Measurements from ENCODE around the gene ZNF593. TPM values are rescaled to one million over a fixed set of nuclear protein-coding genes. Genes with fewer than 3 reads are reported as not detected.
A peak's percentile ranks its signal among the peaks of the same experiment; 100 is the strongest.

ZNF593 gene
- total and polyA plus RNA-seq, 7 donors: 16.3 to 114 (median 37.2) TPM

DNA sequence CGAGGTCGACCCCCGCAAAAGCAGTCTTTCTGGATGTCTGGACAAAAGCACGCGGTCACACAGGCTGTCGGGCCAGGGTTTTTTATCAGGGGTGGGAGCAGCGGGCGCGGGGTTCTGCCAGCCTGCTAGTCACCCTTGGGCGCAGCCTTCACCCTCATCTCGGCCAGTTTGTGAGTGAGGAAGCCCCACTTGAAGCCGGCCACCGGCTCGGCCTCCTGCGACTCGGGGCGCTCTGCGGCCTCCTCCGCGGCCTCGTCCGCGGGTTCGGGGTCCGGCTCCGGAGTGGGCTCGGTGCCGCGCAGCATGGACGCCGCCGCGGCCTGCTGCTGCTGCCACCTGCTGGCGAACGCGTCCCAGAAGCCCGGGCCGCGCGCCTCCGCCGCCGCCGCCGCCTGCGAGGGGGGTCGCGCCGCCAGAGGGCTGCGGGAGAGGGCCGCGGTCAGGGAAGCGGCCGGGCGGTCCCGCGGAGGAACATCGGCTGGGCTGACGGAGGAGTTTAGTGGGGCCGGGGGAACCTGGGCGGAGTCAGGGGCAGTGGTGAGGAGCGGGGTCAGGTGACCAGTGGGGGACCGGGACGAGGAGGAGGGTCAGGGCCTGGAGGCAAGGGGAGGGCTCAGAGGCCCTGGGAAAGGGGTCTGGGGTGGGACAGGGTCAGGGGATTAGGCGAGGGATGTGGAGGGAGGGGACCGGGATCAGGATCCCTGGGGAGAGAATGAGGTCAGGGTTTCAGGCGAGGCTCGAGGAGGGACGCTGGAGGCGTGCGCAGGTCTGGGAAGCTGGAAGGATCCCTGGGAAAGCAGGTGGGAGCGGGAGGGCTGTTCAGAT lies 5.5 kb upstream of the ZNF593 start:
- H3K4me3 ChIP-seq: peak overlapping the region; percentile 17 to 51 (median 48)
- H3K9me3 ChIP-seq: no peaks in the 10 kb centered on the region
- DNase-seq: no peak
- 4 to 10% methylated on average over 72 of the region's 72 CpGs for WGBS, 2 donors
- no peak for TF ChIP-seq POLR2AphosphoS5 (IDR thresholded peaks at IDR 0.05)
- TF ChIP-seq, protein P1, sequence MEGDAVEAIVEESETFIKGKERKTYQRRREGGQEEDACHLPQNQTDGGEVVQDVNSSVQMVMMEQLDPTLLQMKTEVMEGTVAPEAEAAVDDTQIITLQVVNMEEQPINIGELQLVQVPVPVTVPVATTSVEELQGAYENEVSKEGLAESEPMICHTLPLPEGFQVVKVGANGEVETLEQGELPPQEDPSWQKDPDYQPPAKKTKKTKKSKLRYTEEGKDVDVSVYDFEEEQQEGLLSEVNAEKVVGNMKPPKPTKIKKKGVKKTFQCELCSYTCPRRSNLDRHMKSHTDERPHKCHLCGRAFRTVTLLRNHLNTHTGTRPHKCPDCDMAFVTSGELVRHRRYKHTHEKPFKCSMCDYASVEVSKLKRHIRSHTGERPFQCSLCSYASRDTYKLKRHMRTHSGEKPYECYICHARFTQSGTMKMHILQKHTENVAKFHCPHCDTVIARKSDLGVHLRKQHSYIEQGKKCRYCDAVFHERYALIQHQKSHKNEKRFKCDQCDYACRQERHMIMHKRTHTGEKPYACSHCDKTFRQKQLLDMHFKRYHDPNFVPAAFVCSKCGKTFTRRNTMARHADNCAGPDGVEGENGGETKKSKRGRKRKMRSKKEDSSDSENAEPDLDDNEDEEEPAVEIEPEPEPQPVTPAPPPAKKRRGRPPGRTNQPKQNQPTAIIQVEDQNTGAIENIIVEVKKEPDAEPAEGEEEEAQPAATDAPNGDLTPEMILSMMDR (IDR thresholded peaks at IDR 0.05): peak in 2 of 4 experiments; percentile 7 to 81
- H3K36me3 ChIP-seq: no peaks in the 10 kb centered on the region
- peaks cover 0 to 28% (median 21%) of the 10 kb centered on the region in 4 donors for H3K4me1 ChIP-seq
- H3K27ac ChIP-seq: peak overlapping the region; percentile 33 to 68 (median 52)
- intact Hi-C loops (cut with DNase I): loop anchor here (1.0 to 10.0 kb wide), 3 partner anchors 59 to 161 kb away; no protein-coding TSS in a partner anchor
- H3K27me3 ChIP-seq: no peaks in the 10 kb centered on the region

DNA sequence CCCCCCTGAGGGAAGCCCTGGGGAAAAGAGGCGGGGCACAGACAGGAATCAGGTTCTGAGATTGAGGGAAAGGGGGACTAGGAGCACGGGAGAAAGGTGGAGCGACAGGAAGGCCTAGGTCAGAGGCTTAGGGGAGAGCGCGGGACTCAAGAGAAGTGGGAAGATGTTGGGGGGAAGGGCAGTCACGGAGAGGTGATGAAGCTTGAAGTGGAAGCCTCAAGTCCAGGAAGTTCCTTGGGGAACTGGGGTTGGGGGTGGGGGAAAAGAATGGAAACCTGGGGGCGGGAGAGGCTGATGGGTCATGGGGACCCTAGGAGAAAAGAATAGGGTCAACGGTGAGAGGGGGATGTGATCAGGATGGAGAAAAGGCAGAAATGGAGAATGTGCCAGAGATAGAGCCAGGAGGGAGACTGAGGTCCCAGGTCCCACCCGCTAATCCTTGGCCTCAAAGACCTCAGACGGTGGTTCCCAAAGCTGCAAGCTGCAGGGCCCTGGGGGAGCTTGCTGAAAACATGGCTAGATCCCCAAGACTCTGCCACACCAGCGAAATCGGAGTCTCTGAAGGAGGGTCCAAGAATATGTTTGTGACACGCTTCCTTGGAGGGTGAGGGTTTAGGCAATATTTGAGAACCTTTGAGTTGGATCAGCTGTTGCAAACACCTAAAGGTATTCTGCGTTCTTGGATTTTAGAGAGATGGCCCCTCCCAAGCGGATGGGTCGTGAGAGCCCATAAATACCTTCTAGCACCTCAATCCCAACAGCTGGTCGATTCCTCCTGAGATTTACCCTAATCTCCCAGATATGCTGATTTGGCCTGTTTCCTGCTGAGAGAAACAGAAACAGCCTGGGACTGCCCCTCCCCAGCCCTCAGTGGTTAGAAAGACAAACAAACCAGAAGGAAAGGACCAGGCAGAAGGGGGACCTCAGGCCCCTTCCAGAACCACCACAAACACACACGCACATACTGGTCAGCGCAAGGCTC lies 4.6 kb upstream of the ZNF593 start:
- Histone ChIP-seq H3K9me3 (no peaks in the 10 kb centered on the region), H3K27me3 (no peaks in the 10 kb centered on the region), H3K4me3 (no peak overlapping the region), H3K27ac (peak overlapping the region; percentile 33 to 68 (median 52)), H3K4me1 (peaks cover 0 to 28% (median 25%) of the 10 kb centered on the region in 4 donors), H3K36me3 (no peaks in the 10 kb centered on the region)
- TF ChIP-seq POLR2AphosphoS5 (IDR thresholded peaks at IDR 0.05) (no peak), EP300 (IDR thresholded peaks at IDR 0.05) (no peak), POLR2A (IDR thresholded peaks at IDR 0.05) (no peak)
- 66 to 71% methylated on average over 19 of the region's 19 CpGs for WGBS, 2 donors
- intact Hi-C loops (cut with DNase I): loop anchor here (1.0 to 10.0 kb wide), 4 partner anchors 60 to 160 kb away; no protein-coding TSS in a partner anchor
- DNase-seq: no peak

DNA sequence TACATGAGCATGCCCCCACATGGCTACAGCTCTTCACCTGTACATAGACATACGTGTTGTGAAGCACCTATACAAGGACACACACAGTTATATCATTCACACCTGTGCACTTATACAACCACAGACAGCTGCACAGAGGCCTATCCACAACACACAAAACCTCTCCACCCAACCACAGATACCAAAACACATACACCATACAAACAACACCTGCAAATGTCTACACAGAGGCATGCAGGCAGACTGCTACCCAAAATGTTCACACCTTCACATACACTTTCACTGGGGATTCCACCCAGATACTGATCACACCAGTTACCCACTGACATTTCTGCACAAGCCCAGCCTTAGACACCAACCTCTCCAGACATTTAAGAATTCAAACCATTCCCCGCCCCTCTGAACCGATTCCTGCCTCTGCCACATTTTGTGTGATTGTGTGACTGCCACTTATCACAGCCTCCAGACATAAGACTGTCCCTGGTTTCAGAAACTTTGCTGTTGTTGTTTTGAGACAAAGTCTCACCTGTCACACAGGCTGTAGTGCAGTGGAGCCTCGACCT lies 2.9 kb upstream of the ZNF593 start:
- Histone ChIP-seq H3K27me3 (no peaks in the 10 kb centered on the region), H3K9me3 (no peaks in the 10 kb centered on the region), H3K4me1 (peaks cover 0 to 31% (median 28%) of the 10 kb centered on the region in 4 donors), H3K27ac (no peak overlapping the region), H3K4me3 (no peak overlapping the region), H3K36me3 (peaks cover 0 to 9% (median 0%) of the 10 kb centered on the region in 4 donors)
- intact Hi-C loops (cut with DNase I): loop anchor here (5.0 to 10.0 kb wide), 2 partner anchors 111 to 158 kb away; no protein-coding TSS in a partner anchor
- DNase-seq: no peak
- 77 to 83% methylated on average over 4 of the region's 4 CpGs for WGBS, 2 donors
- TF ChIP-seq, protein P1 (IDR thresholded peaks at IDR 0.05): no peak
- TF ChIP-seq POLR2A (IDR thresholded peaks at IDR 0.05) (no peak), POLR2AphosphoS5 (IDR thresholded peaks at IDR 0.05) (no peak), EP300 (IDR thresholded peaks at IDR 0.05) (no peak)

DNA sequence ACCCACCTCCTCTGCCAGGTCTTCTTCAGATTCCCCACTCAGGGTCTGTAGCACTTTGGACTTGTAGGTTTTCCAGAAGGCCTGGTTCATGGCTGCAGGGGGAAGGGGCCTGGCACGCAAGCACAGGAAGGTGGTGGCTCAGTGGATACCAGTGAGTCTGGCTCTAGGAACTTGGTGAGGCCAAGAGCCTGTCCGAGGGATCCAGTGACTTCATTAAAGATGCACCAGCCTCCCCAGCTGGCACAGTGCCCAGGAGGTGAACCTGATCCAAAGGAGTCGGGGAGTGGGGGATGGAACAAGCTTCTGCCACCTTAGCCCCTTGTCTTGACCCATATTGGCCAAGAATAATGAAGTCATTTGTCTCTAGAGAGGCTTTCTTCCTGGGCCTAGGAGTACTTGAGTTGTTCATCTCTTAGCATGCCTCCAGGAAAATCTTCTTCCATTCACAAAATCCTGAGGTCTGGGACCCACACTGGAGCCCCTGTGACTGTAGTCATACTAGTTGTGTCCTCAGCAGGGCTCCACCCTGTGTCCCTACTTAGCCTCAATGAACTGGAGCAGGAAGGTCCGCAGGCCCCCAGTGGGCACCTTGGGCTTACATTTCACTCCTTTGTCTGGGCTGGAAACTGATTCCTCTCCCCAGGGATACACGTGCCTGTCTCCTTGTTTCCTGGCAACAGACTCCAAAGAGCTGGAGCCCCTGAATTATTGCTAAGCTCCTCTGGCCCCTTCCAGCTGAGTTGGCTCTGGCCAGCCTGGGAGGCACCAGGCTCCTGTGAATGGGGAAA lies 1.1 kb upstream of the ZNF593 start, which contains the start of gene C1orf232:
TSS of gene C1orf232 (minus strand) at position 554 of the 788 bp plus-strand sequence. CDS start at position 90, 464 bp downstream.
- Histone ChIP-seq H3K27ac (peak within 1 kb of the TSS; percentile 78 to 85 (median 82)), H3K36me3 (peaks cover 0 to 10% (median 0%) of the 10 kb centered on the region in 4 donors), H3K27me3 (no peaks in the 10 kb centered on the region), H3K4me3 (peak within 1 kb of the TSS; percentile 84 to 93 (median 86)), H3K4me1 (peaks cover 0 to 28% (median 23%) of the 10 kb centered on the region in 4 donors), H3K9me3 (no peaks in the 10 kb centered on the region)
- intact Hi-C loops (cut with DNase I): loop anchor here (2.0 to 10.0 kb wide), 4 partner anchors 58 to 156 kb away; partner anchors contain the start of gene PDIK1L
- no peak for TF ChIP-seq POLR2A (IDR thresholded peaks at IDR 0.05)
- TF ChIP-seq, protein P1 (IDR thresholded peaks at IDR 0.05): no peak
- TF ChIP-seq EP300 (IDR thresholded peaks at IDR 0.05): no peak
- no peak for TF ChIP-seq POLR2AphosphoS5 (IDR thresholded peaks at IDR 0.05)
- 60 to 77% methylated on average over 5 of the region's 5 CpGs for WGBS, 2 donors
- no peak for DNase-seq

All from sigmoid colon (tissue), 7 donors.